ENCODE results near the gene ANTXRL. TPM values are rescaled to one million over a fixed set of nuclear protein-coding genes. Genes with fewer than 3 reads are reported as not detected.

The ANTXRL gene
- total RNA-seq, 1 donor from 2014 or later: not detected

DNA sequence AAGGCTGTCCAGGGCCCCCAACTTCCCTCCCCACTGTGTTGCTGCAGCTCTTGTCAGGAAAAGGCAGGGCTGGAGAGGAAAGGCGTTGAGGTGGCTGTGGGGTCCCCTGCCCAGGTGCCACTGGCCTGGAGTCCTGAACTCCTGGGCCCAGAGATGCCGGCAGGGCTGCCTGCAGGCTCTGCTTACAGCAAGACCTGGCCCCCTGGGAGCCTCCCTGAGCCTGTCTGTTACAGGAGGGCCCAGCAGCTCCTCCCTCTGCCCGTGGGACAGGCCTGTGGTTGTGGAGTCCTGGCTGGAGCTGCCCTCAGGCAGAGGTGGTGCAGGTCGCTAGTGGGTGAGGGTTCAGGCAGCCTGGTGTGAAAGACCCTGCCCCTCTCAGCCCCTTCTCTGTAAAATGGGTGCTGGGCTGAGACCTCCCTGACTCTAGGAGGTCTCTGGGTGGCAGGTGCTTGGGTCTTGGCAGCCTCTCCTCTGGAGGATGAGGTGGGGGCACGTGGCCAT is 9.9 kb downstream of the ANTXRL start:
- no peak for DNase-seq

GRCh38 chr10:46297406-46298204 is 10.8 kb downstream of the ANTXRL start:
- H3K9me3 Mint-ChIP-seq: no peaks in the 10 kb centered on the region
- H3K36me3 Mint-ChIP-seq (ENCODE audit: low read depth): no peaks in the 10 kb centered on the region
- H3K27ac Mint-ChIP-seq: no peak overlapping the region
- POLR2A ChIA-PET: no interaction called here
- CTCF ChIA-PET: no interaction called here
- no peak overlapping the region for H3K4me3 Mint-ChIP-seq
- peaks cover 5% of the 10 kb centered on the region for H3K27me3 Mint-ChIP-seq
- TF ChIP-seq, protein P1, sequence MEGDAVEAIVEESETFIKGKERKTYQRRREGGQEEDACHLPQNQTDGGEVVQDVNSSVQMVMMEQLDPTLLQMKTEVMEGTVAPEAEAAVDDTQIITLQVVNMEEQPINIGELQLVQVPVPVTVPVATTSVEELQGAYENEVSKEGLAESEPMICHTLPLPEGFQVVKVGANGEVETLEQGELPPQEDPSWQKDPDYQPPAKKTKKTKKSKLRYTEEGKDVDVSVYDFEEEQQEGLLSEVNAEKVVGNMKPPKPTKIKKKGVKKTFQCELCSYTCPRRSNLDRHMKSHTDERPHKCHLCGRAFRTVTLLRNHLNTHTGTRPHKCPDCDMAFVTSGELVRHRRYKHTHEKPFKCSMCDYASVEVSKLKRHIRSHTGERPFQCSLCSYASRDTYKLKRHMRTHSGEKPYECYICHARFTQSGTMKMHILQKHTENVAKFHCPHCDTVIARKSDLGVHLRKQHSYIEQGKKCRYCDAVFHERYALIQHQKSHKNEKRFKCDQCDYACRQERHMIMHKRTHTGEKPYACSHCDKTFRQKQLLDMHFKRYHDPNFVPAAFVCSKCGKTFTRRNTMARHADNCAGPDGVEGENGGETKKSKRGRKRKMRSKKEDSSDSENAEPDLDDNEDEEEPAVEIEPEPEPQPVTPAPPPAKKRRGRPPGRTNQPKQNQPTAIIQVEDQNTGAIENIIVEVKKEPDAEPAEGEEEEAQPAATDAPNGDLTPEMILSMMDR (IDR thresholded peaks at IDR 0.05): no peak
- H3K4me1 Mint-ChIP-seq: peaks cover 23% of the 10 kb centered on the region
- no peak for ATAC-seq (ENCODE audit: low read depth)
- no peak for DNase-seq
- intact Hi-C loops (cut with micrococcal nuclease): no loop called here

More for the DNA sequence above, 9.9 kb downstream of the ANTXRL start:
- H3K27me3 Mint-ChIP-seq: peaks cover 14% of the 10 kb centered on the region
- intact Hi-C loops (cut with micrococcal nuclease): no loop called here
- H3K4me1 Mint-ChIP-seq: peaks cover 23% of the 10 kb centered on the region
- ATAC-seq (ENCODE audit: low read depth): no peak
- no peaks in the 10 kb centered on the region for H3K36me3 Mint-ChIP-seq (ENCODE audit: low read depth)
- ChIA-PET POLR2A (no interaction called here), CTCF (no interaction called here)
- no peaks in the 10 kb centered on the region for H3K9me3 Mint-ChIP-seq
- H3K4me3 Mint-ChIP-seq: no peak overlapping the region
- no peak overlapping the region for H3K27ac Mint-ChIP-seq
- TF ChIP-seq, protein P1 (IDR thresholded peaks at IDR 0.05): no peak

GRCh38 chr10:46298477-46299285 is 11.9 kb downstream of the ANTXRL start:
- Mint-ChIP-seq H3K4me3 (no peak overlapping the region), H3K27me3 (no peaks in the 10 kb centered on the region), H3K9me3 (no peaks in the 10 kb centered on the region), H3K27ac (no peak overlapping the region), H3K4me1 (peaks cover 23% of the 10 kb centered on the region), H3K36me3 (ENCODE audit: low read depth) (no peaks in the 10 kb centered on the region)
- DNase-seq (no peak), ATAC-seq (ENCODE audit: low read depth) (peak; percentile 36)
- ChIA-PET CTCF (no interaction called here), POLR2A (no interaction called here)
- TF ChIP-seq, protein P1 (IDR thresholded peaks at IDR 0.05): no peak
- intact Hi-C loops (cut with micrococcal nuclease): no loop called here

DNA sequence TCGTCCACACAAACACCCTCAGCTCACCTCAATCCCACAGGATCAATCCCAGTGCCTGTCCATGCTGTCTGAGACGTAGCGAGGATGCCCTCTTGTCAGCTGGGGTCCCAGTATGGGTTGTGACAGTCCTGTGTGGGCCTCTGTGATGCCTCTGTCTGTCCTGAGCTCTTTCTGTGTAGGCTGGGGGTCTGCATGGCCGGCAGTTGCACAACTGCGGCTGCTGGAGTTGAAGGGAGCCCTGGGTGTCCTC is 12.4 kb downstream of the ANTXRL start:
- CTCF ChIA-PET: no interaction called here
- DNase-seq (no peak), ATAC-seq (ENCODE audit: low read depth) (peak; percentile 17)
- no peaks in the 10 kb centered on the region for H3K27me3 Mint-ChIP-seq
- TF ChIP-seq, protein P1 (IDR thresholded peaks at IDR 0.05): no peak
- intact Hi-C loops (cut with micrococcal nuclease): no loop called here
- H3K9me3 Mint-ChIP-seq: no peaks in the 10 kb centered on the region
- H3K36me3 Mint-ChIP-seq (ENCODE audit: low read depth): no peaks in the 10 kb centered on the region
- peaks cover 23% of the 10 kb centered on the region for H3K4me1 Mint-ChIP-seq
- POLR2A ChIA-PET: no interaction called here
- no peak overlapping the region for H3K4me3 Mint-ChIP-seq
- H3K27ac Mint-ChIP-seq: peak overlapping the region; percentile 14
